IMR-90 (cell line): Measurements from ENCODE around the gene USP10. TPM values are rescaled to one million over a fixed set of nuclear protein-coding genes. Genes with fewer than 3 reads are reported as not detected.

Source experiments
- ATAC-seq: fragments of 200-7000 bp; cut with Tn5 transposase; 2 replicates; pipeline ENCODE4 v1.9.1; 2020; ENCODE audit warnings: low read depth, mild to moderate bottlenecking, moderate library complexity
- BruUV-seq: library from RNA; stranded (reverse); fragments of 400-500 nt; replicated peaks from 2 replicates; lab custom pipeline; 2021; lab: Mats Ljungman, UMichigan
- CTCF ChIA-PET: fragments of 300-600 bp; formaldehyde crosslinking; extraction: SDS; loops from one replicate; lab custom pipeline; 2021; ENCODE audit warnings: antibody characterized with exemption; lab: Yijun Ruan, JAX
- POLR2A ChIA-PET: fragments of 300-600 bp; sonication (Branson Sonifier 250); formaldehyde crosslinking; loops from one replicate; lab custom pipeline; 2022; ENCODE audit warnings: antibody characterized with exemption; ENCODE audit not compliant: unreplicated experiment; lab: Charles Lee
- DNase-seq: peaks from one replicate; pipeline ENCODE4 v3.0.0; 2013
- H2AFZ ChIP-seq: replicated peaks from 2 replicates; pipeline ENCODE3; 2013; ENCODE audit warnings: low read length, mild to moderate bottlenecking; ENCODE audit not compliant: poor library complexity
- H2AK5ac ChIP-seq: 2 replicates; pipeline ENCODE4 v1.6.1; 2013; ENCODE audit warnings: low read depth, low read length, inconsistent platforms
- H2AK9ac ChIP-seq: replicated peaks from 2 replicates; pipeline ENCODE3; 2013; ENCODE audit warnings: mild to moderate bottlenecking, low read depth, low read length, moderate library complexity; ENCODE audit not compliant: poor library complexity
- H2BK120ac ChIP-seq: 2 replicates; pipeline ENCODE4 v1.6.1; 2013; ENCODE audit warnings: low read depth, low read length, inconsistent platforms
- H2BK15ac ChIP-seq: 3 replicates; pipeline ENCODE4 v1.6.1; 2013; ENCODE audit warnings: low read depth, low read length, inconsistent platforms
- H2BK20ac ChIP-seq: 2 replicates; pipeline ENCODE4 v1.6.1; 2013; ENCODE audit warnings: low read depth, mild to moderate bottlenecking, inconsistent platforms, low read length, moderate library complexity
- H2BK5ac ChIP-seq: 2 replicates; pipeline ENCODE4 v1.6.1; 2013; ENCODE audit warnings: mild to moderate bottlenecking, low read depth, low read length, inconsistent platforms; ENCODE audit not compliant: poor library complexity, severe bottlenecking
- H3K14ac ChIP-seq: replicated peaks from 2 replicates; pipeline ENCODE4 v1.6.1; 2013; ENCODE audit warnings: low read depth, low read length, inconsistent platforms
- H3K18ac ChIP-seq: 2 replicates; pipeline ENCODE4 v1.6.1; 2013; ENCODE audit warnings: low read depth, low read length, control low read depth
- H3K23ac ChIP-seq: 2 replicates; pipeline ENCODE4 v1.6.1; 2013; ENCODE audit warnings: low read depth, low read length, inconsistent platforms
- H3K27ac ChIP-seq: 2 replicates; pipeline ENCODE4 v1.5.1; 2013; ENCODE audit warnings: mild to moderate bottlenecking, control low read depth, low read length; ENCODE audit not compliant: insufficient read depth
- H3K27me3 ChIP-seq: 2 replicates; pipeline ENCODE4 v1.6.1; 2013; ENCODE audit warnings: low read length; ENCODE audit not compliant: control insufficient read depth, insufficient read depth
- H3K36me3 ChIP-seq: 2 replicates; pipeline ENCODE4 v1.6.1; 2013; ENCODE audit warnings: low read length, mixed read lengths; ENCODE audit not compliant: control insufficient read depth, insufficient read depth
- H3K4ac ChIP-seq: 2 replicates; pipeline ENCODE4 v1.6.1; 2013; ENCODE audit warnings: low read depth, low read length, inconsistent platforms
- H3K4me1 ChIP-seq: 2 replicates; pipeline ENCODE4 v1.6.1; 2013; ENCODE audit warnings: low read length, mixed read lengths; ENCODE audit not compliant: control insufficient read depth, insufficient read depth
- H3K4me2 ChIP-seq: 2 replicates; pipeline ENCODE4 v1.6.1; 2013; ENCODE audit warnings: low read depth, mild to moderate bottlenecking, control low read depth, low read length, moderate library complexity
- H3K4me3 ChIP-seq: 2 replicates; pipeline ENCODE4 v1.5.1; 2013; ENCODE audit warnings: low read depth, mild to moderate bottlenecking, control low read depth, low read length, moderate library complexity; ENCODE audit not compliant: insufficient read depth
- H3K56ac ChIP-seq: 2 replicates; pipeline ENCODE4 v1.6.1; 2013; ENCODE audit warnings: low read length, inconsistent platforms; ENCODE audit not compliant: insufficient read depth; ENCODE audit errors: extremely low read depth
- H3K79me1 ChIP-seq, 2 experiments: 2 replicates each; pipeline ENCODE4 v1.6.1; 2013; ENCODE audit warnings: low read length in 2 of 2, inconsistent platforms in 1 of 2, low read depth in 1 of 2
- H3K9ac ChIP-seq: 2 replicates; pipeline ENCODE4 v1.6.1; 2013; ENCODE audit warnings: low read depth, low read length, control low read depth
- H3K9me1 ChIP-seq: 2 replicates; pipeline ENCODE4 v1.6.1; 2013; ENCODE audit warnings: low read length, inconsistent platforms; ENCODE audit not compliant: insufficient read depth
- H3K9me3 ChIP-seq: 2 replicates; pipeline ENCODE4 v1.6.1; 2013; ENCODE audit warnings: low read length; ENCODE audit not compliant: control insufficient read depth, insufficient read depth
- H4K20me1 ChIP-seq: 2 replicates; pipeline ENCODE4 v1.6.1; 2013; ENCODE audit warnings: low read length, inconsistent platforms; ENCODE audit not compliant: insufficient read depth
- H4K5ac ChIP-seq: 2 replicates; pipeline ENCODE4 v1.6.1; 2013; ENCODE audit warnings: mild to moderate bottlenecking, low read depth, low read length, control low read depth
- H4K8ac ChIP-seq, 2 experiments: 2 replicates each; pipeline ENCODE4 v1.6.1; 2013; ENCODE audit warnings: low read depth in 2 of 2, low read length in 2 of 2, control low read depth in 1 of 2, inconsistent platforms in 1 of 2
- H4K91ac ChIP-seq: 2 replicates; pipeline ENCODE4 v1.6.1; 2013; ENCODE audit warnings: low read depth, low read length, inconsistent platforms; ENCODE audit not compliant: insufficient read depth
- RFX5 ChIP-seq: IDR thresholded peaks from 2 replicates; pipeline ENCODE4 v1.8.0; 2012; ENCODE audit warnings: low read depth, mild to moderate bottlenecking, low read length, moderate library complexity
- WGBS, 2 experiments: methylation state at CpG; one replicate each; pipeline versions ENCODE4 v1.1.5 to v1.1.7; 2013; ENCODE audit warnings: missing lambda C conversion rate in 2 of 2; ENCODE audit not compliant: insufficient read length in 1 of 2; ENCODE audit errors: extremely low coverage in 2 of 2; 5-methylcytosine and 5-hydroxymethylcytosine counted together
- dilution Hi-C: fragments of 300-500 bp; cut with HindIII; formaldehyde crosslinking; loops from one replicate; pipeline ENCODE4 v1.14.3; 2018; ENCODE audit warnings: low sequenced_read_pairs; ENCODE audit not compliant: unreplicated experiment
- in situ Hi-C: fragments of 300-500 bp; cut with MboI; formaldehyde crosslinking; loops from 3 replicates; pipeline ENCODE4 v1.14.3; 2019; ENCODE audit warnings: low sequenced_read_pairs, inconsistent platforms, mixed read lengths
- intact Hi-C: fragments of 100-400 bp; cut with micrococcal nuclease; formaldehyde crosslinking; loops from 2 replicates; pipeline ENCODE4 v1.10.0; 2022
- polyA plus RNA-seq, 3 experiments: library from polyadenylated mRNA; depleted of rRNA; stranded (reverse); fragments of >200 nt; gene quantifications; 2 replicates each; pipeline ENCODE4 v1.2.3, GENCODE V29; 2012; ENCODE audit warnings: low replicate concordance in 1 of 3
- total RNA-seq: library from RNA; depleted of rRNA; stranded (reverse); fragments of >200 nt; gene quantifications from 2 replicates; pipeline ENCODE4 v1.2.3, GENCODE V29; 2012

USP10 gene
- total and polyA plus RNA-seq, 2 of the 4 experiments (the other 2 are of a cell fraction), result 54.3 to 79.0 TPM

DNA sequence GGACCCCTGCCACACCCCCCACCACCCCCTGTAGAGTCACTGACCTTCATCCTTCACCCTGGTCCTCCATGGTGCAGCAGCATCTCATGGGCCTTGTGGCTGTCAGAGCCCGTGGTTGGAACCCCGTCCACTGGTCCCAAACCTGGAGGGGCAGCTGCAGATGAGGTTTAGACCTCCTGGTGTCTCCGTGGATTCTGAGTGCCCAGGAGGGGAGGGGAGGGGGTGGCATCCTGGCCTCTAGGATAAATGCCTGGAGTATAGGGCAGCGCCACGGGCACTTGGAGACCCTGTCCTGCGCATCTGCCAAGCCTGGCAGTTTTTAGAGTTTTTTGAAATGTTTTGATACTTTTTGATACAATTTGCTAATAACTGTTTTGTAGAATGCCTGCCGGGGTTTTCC is 34.0 kb upstream of the USP10 start:
- Histone ChIP-seq H2BK15ac (no peak overlapping the region), H3K9me3 (no peaks in the 10 kb centered on the region), H3K9ac (no peak overlapping the region), H3K9me1 (peaks cover 11% of the 10 kb centered on the region), H3K18ac (no peak overlapping the region), H2BK120ac (no peak overlapping the region), H3K14ac (no peak overlapping the region), H3K27ac (no peak overlapping the region), H3K27me3 (no peaks in the 10 kb centered on the region), H2AFZ (no peak overlapping the region), H2BK5ac (no peak overlapping the region), H3K4me2 (no peak overlapping the region), H4K8ac (no peak overlapping the region), H3K56ac (no peak overlapping the region), H3K23ac (no peak overlapping the region), H3K4ac (no peak overlapping the region), H3K36me3 (peaks cover 46% of the 10 kb centered on the region), H4K5ac (no peak overlapping the region), H4K20me1 (peaks cover 20% of the 10 kb centered on the region), H4K91ac (no peak overlapping the region), H3K4me1 (peaks cover 4% of the 10 kb centered on the region), H2AK9ac (no peak overlapping the region), H3K79me1 (peaks cover 15 to 36% of the 10 kb centered on the region in 2 experiments), H2AK5ac (no peak overlapping the region), H3K4me3 (no peak overlapping the region), H2BK20ac (no peak overlapping the region)
- dilution Hi-C loops, result no loop called here
- TF ChIP-seq RFX5, result no peak
- BruUV-seq, result no TSS peak
- no peak for DNase-seq
- CTCF ChIA-PET, result no interaction called here
- WGBS, 2 experiments, result 100% methylated on average over 1 of the region's 7 CpGs; no CpG with 5 or more reads in 1 of the 2 experiments
- POLR2A ChIA-PET, result no interaction called here
- intact Hi-C loops, result no loop called here
- in situ Hi-C loops, result no loop called here
- no peak for ATAC-seq
